Breast epithelium (tissue), 3 donors: Measurements from ENCODE around the gene NELL1.

Experiments used
- POLR2A ChIP-seq: fragments of 450-650 bp; IDR thresholded peaks from one replicate; pipeline ENCODE4 v1.6.1; 2016; ENCODE audit warnings: antibody characterized with exemption, mild to moderate bottlenecking, moderate library complexity
- POLR2AphosphoS5 ChIP-seq, 3 donors: sonication (generic); formaldehyde crosslinking; IDR thresholded peaks; one replicate each; pipeline ENCODE4 v1.6.1; 2017; ENCODE audit warnings: antibody characterized with exemption in 3 of 3
- TF ChIP-seq, protein P1 (sequence below), 3 donors: fragments of 450-650 bp; IDR thresholded peaks; one replicate each; pipeline ENCODE4 v1.5.1; 2016 to 2017; ENCODE audit warnings: antibody characterized with exemption in 3 of 3, mild to moderate bottlenecking in 3 of 3, moderate library complexity in 3 of 3

- TF ChIP-seq, protein P1, sequence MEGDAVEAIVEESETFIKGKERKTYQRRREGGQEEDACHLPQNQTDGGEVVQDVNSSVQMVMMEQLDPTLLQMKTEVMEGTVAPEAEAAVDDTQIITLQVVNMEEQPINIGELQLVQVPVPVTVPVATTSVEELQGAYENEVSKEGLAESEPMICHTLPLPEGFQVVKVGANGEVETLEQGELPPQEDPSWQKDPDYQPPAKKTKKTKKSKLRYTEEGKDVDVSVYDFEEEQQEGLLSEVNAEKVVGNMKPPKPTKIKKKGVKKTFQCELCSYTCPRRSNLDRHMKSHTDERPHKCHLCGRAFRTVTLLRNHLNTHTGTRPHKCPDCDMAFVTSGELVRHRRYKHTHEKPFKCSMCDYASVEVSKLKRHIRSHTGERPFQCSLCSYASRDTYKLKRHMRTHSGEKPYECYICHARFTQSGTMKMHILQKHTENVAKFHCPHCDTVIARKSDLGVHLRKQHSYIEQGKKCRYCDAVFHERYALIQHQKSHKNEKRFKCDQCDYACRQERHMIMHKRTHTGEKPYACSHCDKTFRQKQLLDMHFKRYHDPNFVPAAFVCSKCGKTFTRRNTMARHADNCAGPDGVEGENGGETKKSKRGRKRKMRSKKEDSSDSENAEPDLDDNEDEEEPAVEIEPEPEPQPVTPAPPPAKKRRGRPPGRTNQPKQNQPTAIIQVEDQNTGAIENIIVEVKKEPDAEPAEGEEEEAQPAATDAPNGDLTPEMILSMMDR (IDR thresholded peaks at IDR 0.05): no peak
- no peak for TF ChIP-seq POLR2A
- TF ChIP-seq POLR2AphosphoS5 (IDR thresholded peaks at IDR 0.05): no peak
These were observed 7.5 kb upstream of the NELL1 start for GRCh38 chr11:20661850-20662249.
